ENCODE measurements around the gene PNPLA1. TPM values are rescaled to one million over a fixed set of nuclear protein-coding genes. Genes with fewer than 3 reads are reported as not detected.

Gene PNPLA1
- total RNA-seq, 4 donors from 2014 or later, result not detected

- H3K4me1 ChIP-seq, result no peaks in the 10 kb centered on the region
- intact Hi-C loops (cut with DNase I; ENCODE audit: low total_unique reads), result no loop called here
- H3K27me3 ChIP-seq, result peaks cover 0 to 11% of the 10 kb centered on the region in 2 donors
- no peaks in the 10 kb centered on the region for H3K36me3 ChIP-seq
- H3K27ac ChIP-seq, result no peak overlapping the region
- TF ChIP-seq, protein P1, sequence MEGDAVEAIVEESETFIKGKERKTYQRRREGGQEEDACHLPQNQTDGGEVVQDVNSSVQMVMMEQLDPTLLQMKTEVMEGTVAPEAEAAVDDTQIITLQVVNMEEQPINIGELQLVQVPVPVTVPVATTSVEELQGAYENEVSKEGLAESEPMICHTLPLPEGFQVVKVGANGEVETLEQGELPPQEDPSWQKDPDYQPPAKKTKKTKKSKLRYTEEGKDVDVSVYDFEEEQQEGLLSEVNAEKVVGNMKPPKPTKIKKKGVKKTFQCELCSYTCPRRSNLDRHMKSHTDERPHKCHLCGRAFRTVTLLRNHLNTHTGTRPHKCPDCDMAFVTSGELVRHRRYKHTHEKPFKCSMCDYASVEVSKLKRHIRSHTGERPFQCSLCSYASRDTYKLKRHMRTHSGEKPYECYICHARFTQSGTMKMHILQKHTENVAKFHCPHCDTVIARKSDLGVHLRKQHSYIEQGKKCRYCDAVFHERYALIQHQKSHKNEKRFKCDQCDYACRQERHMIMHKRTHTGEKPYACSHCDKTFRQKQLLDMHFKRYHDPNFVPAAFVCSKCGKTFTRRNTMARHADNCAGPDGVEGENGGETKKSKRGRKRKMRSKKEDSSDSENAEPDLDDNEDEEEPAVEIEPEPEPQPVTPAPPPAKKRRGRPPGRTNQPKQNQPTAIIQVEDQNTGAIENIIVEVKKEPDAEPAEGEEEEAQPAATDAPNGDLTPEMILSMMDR (IDR thresholded peaks at IDR 0.05), result no peak
- no peak for TF ChIP-seq POLR2A (IDR thresholded peaks at IDR 0.05)
- no peak overlapping the region for H3K4me3 ChIP-seq
- H3K9me3 ChIP-seq, result no peaks in the 10 kb centered on the region
- DNase-seq, result no peak
Measured at GRCh38 chr6:36284359-36284758, 14.5 kb downstream of the PNPLA1 start.

- Histone ChIP-seq H3K9me3 (no peaks in the 10 kb centered on the region), H3K27ac (no peak overlapping the region), H3K4me3 (no peak overlapping the region), H3K4me1 (no peaks in the 10 kb centered on the region), H3K27me3 (peaks cover 0 to 11% of the 10 kb centered on the region in 2 donors), H3K36me3 (no peaks in the 10 kb centered on the region)
- TF ChIP-seq, protein P1 (IDR thresholded peaks at IDR 0.05), result no peak
- no peak for TF ChIP-seq POLR2A (IDR thresholded peaks at IDR 0.05)
- DNase-seq, result no peak
- intact Hi-C loops (cut with DNase I; ENCODE audit: low total_unique reads), result no loop called here
Measured at GRCh38 chr6:36285187-36285671, 15.4 kb downstream of the PNPLA1 start.

- TF ChIP-seq, protein P1 (IDR thresholded peaks at IDR 0.05), result no peak
- TF ChIP-seq POLR2A (IDR thresholded peaks at IDR 0.05), result no peak
- no peak overlapping the region for H3K27ac ChIP-seq
- no peak for DNase-seq
- intact Hi-C loops (cut with DNase I; ENCODE audit: low total_unique reads), result no loop called here
- H3K4me1 ChIP-seq, result no peaks in the 10 kb centered on the region
- H3K4me3 ChIP-seq, result no peak overlapping the region
- no peaks in the 10 kb centered on the region for H3K36me3 ChIP-seq
- H3K9me3 ChIP-seq, result no peaks in the 10 kb centered on the region
- peaks cover 0 to 11% of the 10 kb centered on the region in 2 donors for H3K27me3 ChIP-seq
Measured at GRCh38 chr6:36285797-36286196, 15.9 kb downstream of the PNPLA1 start.

GRCh38 chr6:36286858-36287257 is 17.0 kb downstream of the PNPLA1 start:
- H3K27ac ChIP-seq, result no peak overlapping the region
- H3K9me3 ChIP-seq, result no peaks in the 10 kb centered on the region
- DNase-seq, result no peak
- TF ChIP-seq, protein P1 (IDR thresholded peaks at IDR 0.05), result no peak
- no peak for TF ChIP-seq POLR2A (IDR thresholded peaks at IDR 0.05)
- no peaks in the 10 kb centered on the region for H3K36me3 ChIP-seq
- H3K4me3 ChIP-seq, result no peak overlapping the region
- intact Hi-C loops (cut with DNase I; ENCODE audit: low total_unique reads), result no loop called here
- H3K27me3 ChIP-seq, result peaks cover 0 to 11% of the 10 kb centered on the region in 2 donors
- H3K4me1 ChIP-seq, result no peaks in the 10 kb centered on the region

- H3K4me1 ChIP-seq, result no peaks in the 10 kb centered on the region
- H3K36me3 ChIP-seq, result no peaks in the 10 kb centered on the region
- no peak overlapping the region for H3K27ac ChIP-seq
- intact Hi-C loops (cut with DNase I; ENCODE audit: low total_unique reads), result no loop called here
- H3K4me3 ChIP-seq, result no peak overlapping the region
- H3K9me3 ChIP-seq, result no peaks in the 10 kb centered on the region
- DNase-seq, result no peak
- TF ChIP-seq POLR2A (IDR thresholded peaks at IDR 0.05), result no peak
- TF ChIP-seq, protein P1 (IDR thresholded peaks at IDR 0.05), result no peak
- peaks cover 0 to 11% of the 10 kb centered on the region in 2 donors for H3K27me3 ChIP-seq
Measured at GRCh38 chr6:36289281-36289878, 19.5 kb downstream of the PNPLA1 start.
